HG03439 (cell line): ENCODE results near the gene ROCK1.
"Not testable (repeated sequence)": the region's sequence is repeated elsewhere in the genome, so short reads cannot be mapped to it uniquely, and the experiment has no call there.

Experiments used
- ATAC-seq: cut with Tn5 transposase; IDR thresholded peaks from one replicate; pipeline ENCODE4 v1.9.1; 2021; ENCODE audit warnings: mild to moderate bottlenecking, moderate library complexity; ENCODE audit not compliant: unreplicated experiment

The ROCK1 gene

GRCh38 chr18:21056545-21056944 is 55.1 kb downstream of the ROCK1 start:
- no peak for ATAC-seq

GRCh38 chr18:21054252-21054821 is 57.3 kb downstream of the ROCK1 start:
- ATAC-seq, result no peak

GRCh38 chr18:21053127-21053526 is 58.5 kb downstream of the ROCK1 start:
- no peak for ATAC-seq

GRCh38 chr18:21052385-21052784 is 59.2 kb downstream of the ROCK1 start:
- no peak for ATAC-seq

- no peak for ATAC-seq
Observed at GRCh38 chr18:21051620-21052019, 60.0 kb downstream of the ROCK1 start.

GRCh38 chr18:21049306-21049705 is 62.3 kb downstream of the ROCK1 start:
- ATAC-seq, result no peak

GRCh38 chr18:21047126-21047525 is 64.5 kb downstream of the ROCK1 start:
- ATAC-seq, result no peak

GRCh38 chr18:21040466-21040865 is 71.1 kb downstream of the ROCK1 start:
- ATAC-seq, result no peak

GRCh38 chr18:21038201-21038600 is 73.4 kb downstream of the ROCK1 start:
- no peak for ATAC-seq

GRCh38 chr18:21031845-21032244 is 79.8 kb downstream of the ROCK1 start:
- no peak for ATAC-seq

- ATAC-seq, result not testable (repeated sequence)
Observed at GRCh38 chr18:21018257-21018656, 93.4 kb downstream of the ROCK1 start.

- no peak for ATAC-seq
Observed at GRCh38 chr18:21012308-21012707, 99.3 kb downstream of the ROCK1 start.

- no peak for ATAC-seq
Observed at GRCh38 chr18:21004726-21005125, 106.9 kb downstream of the ROCK1 start.

- ATAC-seq, result no peak
Observed at GRCh38 chr18:21000667-21001066, 110.9 kb downstream of the ROCK1 start.

GRCh38 chr18:20997371-20997770 is 114.2 kb downstream of the ROCK1 start:
- no peak for ATAC-seq

- ATAC-seq, result no peak
Observed at GRCh38 chr18:20996418-20996817, 115.2 kb downstream of the ROCK1 start.

- no peak for ATAC-seq
Observed at GRCh38 chr18:20988726-20989125, 122.9 kb downstream of the ROCK1 start.

- no peak for ATAC-seq
Observed at GRCh38 chr18:20975077-20975476, 136.5 kb downstream of the ROCK1 start.

GRCh38 chr18:20971886-20972267 is 139.7 kb downstream of the ROCK1 start:
- no peak for ATAC-seq

GRCh38 chr18:20966795-20967194 is 144.8 kb downstream of the ROCK1 start:
- ATAC-seq, result no peak

GRCh38 chr18:20963027-20963426 is 148.6 kb downstream of the ROCK1 start:
- no peak for ATAC-seq

GRCh38 chr18:20960735-20961134 is 150.9 kb downstream of the ROCK1 start:
- ATAC-seq, result no peak

GRCh38 chr18:20950827-20951226 is 160.8 kb downstream of the ROCK1 start:
- not testable (repeated sequence) for ATAC-seq
